H1 (cell line): Measurements from ENCODE around the gene PLCL2. TPM values are rescaled to one million over a fixed set of nuclear protein-coding genes. Genes with fewer than 3 reads are reported as not detected.

Experiments used
- CTCF ChIA-PET: fragments of 300-600 bp; sonication (Branson Sonifier 250); formaldehyde crosslinking; loops from one replicate; lab custom pipeline; 2021; ENCODE audit not compliant: partially characterized antibody; lab: Charles Lee
- POLR2A ChIA-PET: fragments of 300-600 bp; sonication (Branson Sonifier 250); formaldehyde crosslinking; loops from one replicate; lab custom pipeline; 2021; ENCODE audit warnings: inconsistent platforms; ENCODE audit not compliant: partially characterized antibody; lab: Charles Lee
- DNase-seq, 2 experiments: peaks; one replicate each; pipeline versions ENCODE4 v3.0.0 to v3.0.0-alpha.2; 2010 to 2022; ENCODE audit warnings: low spot score in 2 of 2, low read depth in 1 of 2, mixed read lengths in 1 of 2
- FAIRE-seq: peaks from 2 replicates; lab custom pipeline; 2011; peaks lifted over from hg19 to GRCh38; lab: Jason Lieb, UNC
- H2AFZ ChIP-seq: 2 replicates; pipeline ENCODE4 v1.8.1; 2012; ENCODE audit warnings: low read length, inconsistent platforms
- H2AK5ac ChIP-seq: 2 replicates; pipeline ENCODE4 v1.6.1; 2013; ENCODE audit warnings: low read depth, low read length
- H2BK120ac ChIP-seq: replicated peaks from 2 replicates; pipeline ENCODE3; 2013; ENCODE audit warnings: low read depth, low read length, inconsistent platforms
- H2BK12ac ChIP-seq: 2 replicates; pipeline ENCODE4 v1.6.1; 2013; ENCODE audit warnings: low read depth, low read length
- H2BK15ac ChIP-seq: 2 replicates; pipeline ENCODE4 v1.6.1; 2013; ENCODE audit warnings: low read length
- H2BK20ac ChIP-seq: 2 replicates; pipeline ENCODE4 v1.6.1; 2013; ENCODE audit warnings: low read length
- H2BK5ac ChIP-seq: 2 replicates; pipeline ENCODE4 v1.6.1; 2013; ENCODE audit warnings: low read depth, low read length
- H3K14ac ChIP-seq: 2 replicates; pipeline ENCODE4 v1.6.1; 2013; ENCODE audit warnings: inconsistent platforms; ENCODE audit not compliant: insufficient read length
- H3K18ac ChIP-seq: 2 replicates; pipeline ENCODE4 v1.6.1; 2013; ENCODE audit warnings: low read length; ENCODE audit errors: extremely low read depth
- H3K23ac ChIP-seq: 2 replicates; pipeline ENCODE4 v1.6.1; 2013; ENCODE audit warnings: inconsistent platforms; ENCODE audit not compliant: insufficient read length
- H3K23me2 ChIP-seq: 2 replicates; pipeline ENCODE4 v1.6.1; 2013; ENCODE audit warnings: low read depth, low read length
- H3K27ac ChIP-seq: 2 replicates; pipeline ENCODE4 v1.6.1; 2011; ENCODE audit warnings: low read depth, low read length, inconsistent platforms
- H3K27me3 ChIP-seq, 4 experiments: replicated peaks in 1 of 4; 1 replicate in 1 of 4; 2 replicates in 3 of 4; pipeline versions ENCODE4 v1.6.1 to v1.8.1; 2011 to 2013; ENCODE audit warnings: low read length in 3 of 4, mild to moderate bottlenecking in 3 of 4, inconsistent platforms in 2 of 4, mixed read lengths in 2 of 4, moderate library complexity in 1 of 4; ENCODE audit not compliant: control insufficient read depth in 3 of 4, insufficient read depth in 3 of 4; ENCODE audit errors: extremely low read depth in 1 of 4
- H3K36me3 ChIP-seq, 4 experiments: 2 replicates each; pipeline versions ENCODE4 v1.6.1 to v1.8.1; 2011 to 2013; ENCODE audit warnings: mild to moderate bottlenecking in 4 of 4, low read length in 3 of 4, moderate library complexity in 2 of 4, control low read depth in 1 of 4, inconsistent platforms in 1 of 4; ENCODE audit not compliant: insufficient read depth in 4 of 4, control insufficient read depth in 2 of 4
- H3K4ac ChIP-seq: replicated peaks from 2 replicates; pipeline ENCODE3; 2013; ENCODE audit warnings: low read length, low read depth, mixed read lengths, inconsistent platforms; ENCODE audit not compliant: insufficient read length
- H3K4me1 ChIP-seq, 4 experiments: replicated peaks in 1 of 4; 1 replicate in 1 of 4; 2 replicates in 3 of 4; pipeline versions ENCODE4 v1.6.1 to v1.8.1; 2011 to 2013; ENCODE audit warnings: low read length in 3 of 4, inconsistent platforms in 2 of 4, mixed read lengths in 1 of 4; ENCODE audit not compliant: insufficient read depth in 4 of 4, control insufficient read depth in 3 of 4
- H3K4me2 ChIP-seq, 2 experiments: 2 replicates each; pipeline versions ENCODE4 v1.6.1 to v1.8.1; 2011 to 2013; ENCODE audit warnings: low read depth in 2 of 2, low read length in 2 of 2, control low read depth in 1 of 2, inconsistent platforms in 1 of 2, mild to moderate bottlenecking in 1 of 2; ENCODE audit not compliant: insufficient read depth in 1 of 2
- H3K4me3 ChIP-seq, 4 experiments: fragments of 200-600, 300-600 bp in 1 of 4; sonication (generic), shearing (Covaris generic), sonication (Bioruptor Twin) in 1 of 4; 2 replicates each; pipeline versions ENCODE4 v1.5.1 to v1.8.1; 2011 to 2016; ENCODE audit warnings: low read length in 4 of 4, low read depth in 3 of 4, control low read depth in 2 of 4, inconsistent platforms in 2 of 4, mild to moderate bottlenecking in 2 of 4, mixed read lengths in 1 of 4, moderate library complexity in 1 of 4; ENCODE audit not compliant: insufficient read depth in 2 of 4; ENCODE audit errors: extremely low read depth in 1 of 4
- H3K56ac ChIP-seq: replicated peaks from 2 replicates; pipeline ENCODE3; 2013; ENCODE audit warnings: low read depth, mild to moderate bottlenecking, mixed read lengths, low read length, inconsistent platforms; ENCODE audit not compliant: insufficient read length
- H3K79me1 ChIP-seq: 2 replicates; pipeline ENCODE4 v1.6.1; 2013; ENCODE audit warnings: low read depth, low read length, control low read depth
- H3K79me2 ChIP-seq, 2 experiments: 2 replicates each; pipeline versions ENCODE4 v1.6.1 to v1.8.1; 2012 to 2013; ENCODE audit warnings: low read length in 2 of 2, mild to moderate bottlenecking in 2 of 2, inconsistent platforms in 1 of 2; ENCODE audit not compliant: insufficient read depth in 2 of 2, control insufficient read depth in 1 of 2
- H3K9ac ChIP-seq, 4 experiments: replicated peaks in 1 of 4; 1 replicate in 1 of 4; 2 replicates in 3 of 4; pipeline versions ENCODE4 v1.6.1 to v1.8.1; 2011 to 2013; ENCODE audit warnings: low read depth in 3 of 4, low read length in 3 of 4, control low read depth in 2 of 4, mild to moderate bottlenecking in 2 of 4, moderate library complexity in 2 of 4, inconsistent platforms in 1 of 4; ENCODE audit errors: extremely low read depth in 1 of 4
- H3K9me3 ChIP-seq, 2 experiments: 2 replicates each; pipeline versions ENCODE4 v1.6.1 to v1.8.1; 2012 to 2013; ENCODE audit warnings: mild to moderate bottlenecking in 2 of 2, moderate library complexity in 2 of 2, control low read depth in 1 of 2, inconsistent platforms in 1 of 2, low read depth in 1 of 2, low read length in 1 of 2, mixed read lengths in 1 of 2; ENCODE audit not compliant: insufficient read depth in 2 of 2
- H4K20me1 ChIP-seq, 2 experiments: replicated peaks in 1 of 2; 2 replicates each; pipeline versions ENCODE3 to v1.8.1; 2011 to 2013; ENCODE audit warnings: inconsistent platforms in 2 of 2, low read length in 2 of 2, mild to moderate bottlenecking in 1 of 2; ENCODE audit not compliant: insufficient read depth in 2 of 2, control insufficient read depth in 1 of 2
- H4K5ac ChIP-seq: 2 replicates; pipeline ENCODE4 v1.6.1; 2013; ENCODE audit warnings: low read length, low read depth, mixed read lengths, inconsistent platforms; ENCODE audit not compliant: insufficient read length
- H4K8ac ChIP-seq: 2 replicates; pipeline ENCODE4 v1.8.0; 2013; ENCODE audit warnings: mild to moderate bottlenecking, moderate library complexity, low read length, inconsistent platforms; ENCODE audit not compliant: insufficient read depth; ENCODE audit errors: extremely low read depth
- H4K91ac ChIP-seq: replicated peaks from 2 replicates; pipeline ENCODE3; 2013; ENCODE audit warnings: low read length, mixed read lengths, inconsistent platforms; ENCODE audit not compliant: insufficient read length
- ASH2L ChIP-seq: fragments of 200-600, 300-600 bp; sonication (generic); IDR thresholded peaks from one replicate; pipeline ENCODE4 v1.7.1; 2017; ENCODE audit warnings: low read length
- ATF3 ChIP-seq: IDR thresholded peaks from 2 replicates; pipeline ENCODE4 v1.6.1; 2011; ENCODE audit warnings: low read depth, mild to moderate bottlenecking, low read length; ENCODE audit not compliant: insufficient read depth
- BACH1 ChIP-seq: IDR thresholded peaks from 2 replicates; pipeline ENCODE4 v1.6.1; 2012; ENCODE audit warnings: low read length, improper control_type of control experiment
- CBX5 ChIP-seq: fragments of 300-800, 300-1000 bp; sonication (generic); IDR thresholded peaks from 2 replicates; pipeline ENCODE4 v1.7.1; 2016; ENCODE audit warnings: antibody characterized with exemption, low read length, low read depth
- CBX8 ChIP-seq: fragments of 300-800, 300-1000 bp; sonication (generic); IDR thresholded peaks from 2 replicates; pipeline ENCODE4 v1.7.1; 2016; ENCODE audit warnings: low read depth, low read length, borderline replicate concordance
- FOSL1 ChIP-seq: IDR thresholded peaks from 2 replicates; pipeline ENCODE4 v1.6.1; 2011; ENCODE audit warnings: mild to moderate bottlenecking, low read depth, low read length, moderate library complexity; ENCODE audit not compliant: insufficient read depth
- GABPA ChIP-seq: IDR thresholded peaks from 2 replicates; pipeline ENCODE4 v1.6.1; 2011; ENCODE audit warnings: mild to moderate bottlenecking, low read length, moderate library complexity, borderline replicate concordance; ENCODE audit not compliant: insufficient read depth
- JUND ChIP-seq: IDR thresholded peaks from 2 replicates; pipeline ENCODE4 v1.6.1; 2011; ENCODE audit warnings: mild to moderate bottlenecking, improper control_type of control experiment, low read length
- POLR2A ChIP-seq, 2 experiments: IDR thresholded peaks; 1 replicate in 1 of 2; 2 replicates in 1 of 2; pipeline ENCODE4 v1.6.1; 2011; ENCODE audit warnings: low read depth in 2 of 2, low read length in 2 of 2, mild to moderate bottlenecking in 2 of 2; ENCODE audit errors: control extremely low read depth in 1 of 2
- YY1 ChIP-seq: IDR thresholded peaks from 2 replicates; pipeline ENCODE4 v1.6.1; 2011; ENCODE audit warnings: low read depth, mild to moderate bottlenecking, low read length
- ZNF274 ChIP-seq: IDR thresholded peaks from 2 replicates; pipeline ENCODE4 v1.7.0; 2012; ENCODE audit warnings: low read length, borderline replicate concordance; ENCODE audit errors: extremely low read depth
- WGBS, 2 experiments: shearing (Covaris generic) in 1 of 2; methylation state at CpG; one replicate each; pipeline versions ENCODE4 v1.1.6 to v1.1.7; 2013 to 2015; ENCODE audit warnings: low lambda C conversion rate in 2 of 2, mixed read lengths in 2 of 2, inconsistent platforms in 1 of 2, low coverage in 1 of 2, missing lambda C conversion rate in 1 of 2; ENCODE audit not compliant: insufficient replicate concordance in 2 of 2, insufficient coverage in 1 of 2, insufficient read length in 1 of 2; ENCODE audit errors: extremely low coverage in 1 of 2, missing lambda C conversion rate in 1 of 2; 5-methylcytosine and 5-hydroxymethylcytosine counted together
- polyA plus RNA-seq, 7 experiments: library from polyadenylated mRNA; depleted of rRNA in 3 of 7; stranded (reverse) in 5 of 7; unstranded in 2 of 7; fragments of >200 nt in 5 of 7; fragments of 200-250 nt in 2 of 7; gene quantifications; 1 replicate in 5 of 7; 2 replicates in 1 of 7; 4 replicates in 1 of 7; pipeline versions ENCODE4 v1.2.1 to v1.2.3, GENCODE V29; 2011 to 2013; ENCODE audit warnings: missing spikeins in 2 of 7, mixed read lengths in 2 of 7
- total RNA-seq: library from RNA; stranded (reverse); fragmentation: NEBNext Ultra II Directional; extraction: Animal tissue kit (Norgen Biotek cat#: 25700); gene quantifications from 2 replicates; pipeline ENCODE4 v1.2.1, GENCODE V29; 2021

The PLCL2 gene
- total and polyA plus RNA-seq, 2 of the 8 experiments (the other 6 are each of a cell fraction or from before 2014, with no cell fraction given): 3.5 to 6.8 TPM

GRCh38 chr3:17040990-17041377 lies 156.2 kb downstream of the PLCL2 start:
- Histone ChIP-seq H3K4me2 (no peak overlapping the region), H3K56ac (no peak overlapping the region), H3K9ac (no peak overlapping the region), H4K91ac (no peak overlapping the region), H3K36me3 (peaks cover 0 to 4% (median 0%) of the 10 kb centered on the region in 4 experiments; a peak in 1 of 8 replicates), H4K20me1 (no peaks in the 10 kb centered on the region), H2AFZ (no peak overlapping the region), H2BK5ac (no peak overlapping the region), H3K79me2 (no peaks in the 10 kb centered on the region), H4K8ac (no peak overlapping the region), H3K9me3 (no peaks in the 10 kb centered on the region), H2BK20ac (no peak overlapping the region), H3K18ac (no peak overlapping the region), H3K79me1 (no peaks in the 10 kb centered on the region), H2BK15ac (no peak overlapping the region), H3K4ac (no peak overlapping the region), H3K27me3 (no peaks in the 10 kb centered on the region), H2BK120ac (no peak overlapping the region), H3K4me3 (no peak overlapping the region), H3K4me1 (no peaks in the 10 kb centered on the region), H3K23ac (no peak overlapping the region), H4K5ac (no peak overlapping the region), H2BK12ac (no peak overlapping the region), H3K27ac (no peak overlapping the region), H3K23me2 (no peaks in the 10 kb centered on the region)
- FAIRE-seq (no peak), DNase-seq (no peak)
- CTCF ChIA-PET: interaction anchor here (0.5 to 2.0 kb wide), 9 partner anchors 9 to 439 kb away, joined by 3 to 9 read pairs (median 4); no protein-coding TSS in a partner anchor
- WGBS, 2 experiments: 84% methylated on average over 5 of the region's 5 CpGs; no CpG with 5 or more reads in 1 of the 2 experiments
- TF ChIP-seq YY1 (no peak), ATF3 (no peak), POLR2A (IDR thresholded peaks at IDR 0.05; ENCODE audit: control extremely low read depth in 1 of 2, low read depth in 2 of 2, low read length in 2 of 2) (no peak), CBX5 (no peak), CBX8 (no peak), BACH1 (no peak), JUND (no peak), ZNF274 (no peak), GABPA (no peak), FOSL1 (no peak), ASH2L (no peak)
- TF ChIP-seq, all 59 proteins: peak for 0
- POLR2A ChIA-PET: no interaction called here
- no peak overlapping the region for H2AK5ac ChIP-seq
- H3K14ac ChIP-seq: no peak overlapping the region
